HG02981 (cell line): ENCODE data around the gene SLC35C1.
"Not testable (repeated sequence)": the region's sequence is repeated elsewhere in the genome, so short reads cannot be mapped to it uniquely, and the experiment has no call there.

ENCODE experiments used
- ATAC-seq: cut with Tn5 transposase; IDR thresholded peaks from one replicate; pipeline ENCODE4 v1.9.1; 2021; ENCODE audit warnings: mild to moderate bottlenecking, moderate library complexity; ENCODE audit not compliant: unreplicated experiment

SLC35C1 gene

DNA sequence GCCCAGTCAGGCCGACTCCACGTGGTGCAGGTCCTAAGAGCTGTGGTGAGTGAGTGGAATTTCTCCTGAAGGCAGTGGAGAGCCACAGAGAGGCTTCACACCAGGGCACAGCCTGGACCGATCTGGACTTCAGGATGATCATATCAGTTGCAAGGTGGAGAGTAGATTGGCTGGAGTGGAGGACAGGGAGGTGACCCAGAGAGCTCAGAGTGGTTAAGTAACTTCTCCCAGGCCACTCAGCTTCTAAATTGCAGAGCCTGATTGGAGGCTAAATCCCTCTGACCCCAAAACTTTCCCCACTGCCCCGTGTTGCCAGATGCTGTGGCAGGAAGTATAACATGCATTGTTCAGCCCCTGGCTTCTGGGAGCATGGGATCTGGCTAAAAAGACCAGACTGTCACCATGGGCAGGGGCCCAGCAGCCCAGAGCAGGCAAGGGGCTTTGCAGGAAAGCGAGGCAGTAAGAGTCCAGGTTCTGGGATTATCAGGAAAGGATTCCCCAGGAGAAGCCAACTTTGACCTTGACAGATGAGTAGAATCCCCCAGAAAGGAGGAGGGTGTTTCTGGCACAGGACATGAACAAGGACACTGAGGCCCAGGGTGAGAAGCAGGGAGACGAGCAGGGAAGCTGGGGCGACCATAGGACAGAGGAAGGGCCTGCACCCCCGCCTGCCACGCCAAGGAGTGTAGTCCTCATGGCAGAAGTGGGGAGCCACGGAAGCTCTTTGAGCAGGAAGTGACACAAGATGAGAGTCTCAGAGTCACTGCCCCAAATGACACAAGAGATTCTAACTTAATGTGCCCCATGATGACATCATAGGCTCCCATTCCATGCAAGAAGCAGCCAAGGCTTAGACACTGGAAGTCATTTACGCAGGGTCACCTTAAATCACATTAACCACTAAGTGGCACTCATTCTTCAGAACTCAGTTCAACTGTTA is 4.8 kb downstream of the SLC35C1 start:
- ATAC-seq, result no peak

DNA sequence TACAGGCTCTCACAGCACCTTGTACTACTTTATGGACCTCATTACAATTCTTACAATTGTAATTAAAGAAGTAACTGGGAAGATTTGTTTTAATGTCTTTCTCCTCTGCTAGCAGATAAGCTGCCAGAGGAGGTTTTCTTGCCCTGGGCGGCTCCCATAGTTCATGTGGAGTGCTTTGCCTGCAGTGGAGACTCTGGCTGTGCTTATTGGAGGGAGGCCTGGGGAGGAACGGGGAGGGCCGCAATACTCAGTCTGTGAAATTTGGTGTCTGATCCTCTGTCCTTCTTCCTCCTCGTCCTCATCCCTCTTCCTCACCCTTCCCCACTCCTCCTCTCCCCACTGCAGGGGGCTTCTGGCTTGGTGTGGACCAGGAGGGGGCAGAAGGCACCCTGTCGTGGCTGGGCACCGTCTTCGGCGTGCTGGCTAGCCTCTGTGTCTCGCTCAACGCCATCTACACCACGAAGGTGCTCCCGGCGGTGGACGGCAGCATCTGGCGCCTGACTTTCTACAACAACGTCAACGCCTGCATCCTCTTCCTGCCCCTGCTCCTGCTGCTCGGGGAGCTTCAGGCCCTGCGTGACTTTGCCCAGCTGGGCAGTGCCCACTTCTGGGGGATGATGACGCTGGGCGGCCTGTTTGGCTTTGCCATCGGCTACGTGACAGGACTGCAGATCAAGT is 5.6 kb downstream of the SLC35C1 start:
- ATAC-seq, result no peak

- ATAC-seq, result no peak
Observed at GRCh38 chr11:45811109-45811435, 6.1 kb downstream of the SLC35C1 start.

- ATAC-seq, result no peak
Observed at GRCh38 chr11:45811571-45812290, 6.8 kb downstream of the SLC35C1 start.

- ATAC-seq, result no peak
Observed at GRCh38 chr11:45812581-45813548, 7.9 kb downstream of the SLC35C1 start.

DNA sequence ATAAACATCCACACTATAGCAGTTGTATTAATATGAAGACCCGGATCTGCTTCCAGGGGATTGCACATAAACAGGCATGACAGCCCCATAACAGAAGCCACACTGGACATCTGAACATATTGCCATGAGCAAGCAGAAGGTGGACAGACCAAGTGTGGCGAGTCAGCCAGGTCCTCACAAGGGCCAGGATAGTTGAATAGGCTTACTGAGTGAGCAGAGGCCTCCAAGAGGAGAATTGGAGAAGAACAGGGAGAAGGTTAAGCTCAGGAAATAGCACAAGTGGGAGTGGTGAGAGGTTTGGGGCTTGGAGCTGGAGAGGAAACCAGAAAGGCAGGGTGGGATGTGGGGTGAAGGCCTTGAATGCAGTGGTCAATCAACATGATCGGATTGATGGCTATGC is 10.8 kb downstream of the SLC35C1 start:
- no peak for ATAC-seq

GRCh38 chr11:45816614-45817013 is 11.7 kb downstream of the SLC35C1 start:
- no peak for ATAC-seq

DNA sequence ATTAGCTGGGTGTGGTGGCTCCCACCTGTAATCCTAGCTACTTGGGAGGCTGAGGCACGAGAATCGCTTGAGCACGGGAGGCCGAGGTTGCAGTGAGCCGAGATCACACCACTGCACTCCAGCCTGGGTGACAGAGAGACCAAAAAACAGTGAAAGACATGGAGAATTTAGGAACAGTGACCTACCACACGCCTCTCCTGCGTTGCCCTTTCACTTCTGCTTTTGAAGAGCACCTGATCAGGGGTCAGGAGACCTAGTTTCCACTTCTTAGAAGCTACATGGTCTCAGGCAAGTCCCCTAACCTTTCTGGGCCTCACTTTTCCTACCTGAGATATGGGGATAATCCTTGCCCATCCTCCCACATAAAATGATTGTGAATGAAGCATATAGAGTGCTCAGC is 12.2 kb downstream of the SLC35C1 start:
- ATAC-seq, result no peak

DNA sequence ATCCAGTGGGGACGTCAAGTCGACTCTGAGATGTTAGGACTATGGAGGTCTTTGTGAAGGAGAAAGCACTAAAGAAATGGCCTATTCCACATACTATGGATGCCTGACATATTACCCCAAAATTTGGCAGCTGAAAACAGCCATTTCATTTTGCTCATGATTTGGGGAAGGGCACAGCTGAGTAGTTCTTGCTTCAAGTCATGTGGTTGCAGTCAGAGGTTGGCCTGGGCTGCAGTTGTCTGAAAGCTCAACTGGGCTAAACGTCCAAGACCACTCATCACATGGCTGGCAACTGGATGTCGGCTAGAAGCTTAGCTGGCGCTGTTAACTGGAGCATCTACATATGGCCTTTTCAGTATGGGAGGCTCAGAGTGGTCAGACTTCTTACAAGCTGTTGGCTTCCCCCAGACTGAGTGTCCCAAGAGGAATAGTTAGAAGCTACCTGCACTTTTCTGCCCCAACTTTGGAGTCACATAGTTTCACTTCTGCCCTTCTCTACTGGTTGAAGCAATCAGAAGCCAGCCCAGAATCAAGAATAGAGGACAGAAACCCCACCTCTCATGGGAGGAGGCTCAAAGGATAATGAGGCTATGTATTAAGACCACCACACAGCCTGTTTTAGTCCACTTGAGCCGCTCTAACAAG is 14.1 kb downstream of the SLC35C1 start:
- ATAC-seq, result no peak

DNA sequence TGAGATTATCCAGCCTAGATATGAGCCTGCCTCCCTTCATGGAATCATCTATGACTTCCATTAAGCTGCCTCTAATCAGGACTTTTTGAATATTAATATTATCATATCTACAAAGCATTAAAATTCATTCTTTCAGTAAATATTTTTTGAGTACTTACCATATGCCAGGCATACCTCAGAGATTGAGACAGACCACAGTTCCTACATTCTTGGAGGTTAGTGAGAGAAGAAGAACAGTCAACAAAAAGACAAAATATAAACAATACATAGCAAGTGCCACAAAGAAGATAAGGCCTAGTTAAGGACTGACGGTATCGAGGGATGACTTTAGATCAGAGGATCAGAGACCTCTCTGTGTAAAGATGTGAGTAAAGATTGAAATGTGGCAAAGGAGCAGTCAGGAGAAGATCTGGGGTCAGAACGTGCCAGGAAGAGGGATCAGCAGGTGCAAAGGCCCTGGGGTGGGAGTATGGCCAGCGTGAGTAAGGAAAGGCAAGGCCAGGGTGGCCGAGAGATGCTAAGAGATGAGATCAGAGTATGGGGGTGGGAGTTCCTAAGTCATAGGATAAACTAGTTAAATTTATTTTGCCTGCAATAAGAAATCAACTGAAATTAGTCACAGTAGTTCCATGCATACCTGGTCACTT is 15.4 kb downstream of the SLC35C1 start:
- no peak for ATAC-seq

DNA sequence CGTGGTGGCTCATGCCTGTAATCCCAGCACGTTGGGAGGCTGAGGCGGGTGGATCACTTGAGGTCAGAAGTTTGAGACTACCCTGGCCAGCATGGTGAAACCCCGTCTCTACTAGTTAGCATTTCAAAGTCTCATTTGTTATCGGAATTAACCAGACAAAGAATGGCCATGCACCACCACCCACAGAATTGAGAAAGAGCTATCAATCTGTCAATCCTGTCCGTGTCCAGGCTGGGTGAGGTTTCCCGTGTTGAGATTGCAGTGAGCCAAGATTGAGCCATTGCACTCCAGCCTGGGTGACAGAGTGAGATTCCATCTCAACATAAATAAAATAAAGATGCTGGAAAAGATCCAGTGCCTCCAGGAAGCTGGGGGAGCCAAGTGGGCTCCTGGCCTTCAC is 21.5 kb downstream of the SLC35C1 start:
- not testable (repeated sequence) for ATAC-seq

DNA sequence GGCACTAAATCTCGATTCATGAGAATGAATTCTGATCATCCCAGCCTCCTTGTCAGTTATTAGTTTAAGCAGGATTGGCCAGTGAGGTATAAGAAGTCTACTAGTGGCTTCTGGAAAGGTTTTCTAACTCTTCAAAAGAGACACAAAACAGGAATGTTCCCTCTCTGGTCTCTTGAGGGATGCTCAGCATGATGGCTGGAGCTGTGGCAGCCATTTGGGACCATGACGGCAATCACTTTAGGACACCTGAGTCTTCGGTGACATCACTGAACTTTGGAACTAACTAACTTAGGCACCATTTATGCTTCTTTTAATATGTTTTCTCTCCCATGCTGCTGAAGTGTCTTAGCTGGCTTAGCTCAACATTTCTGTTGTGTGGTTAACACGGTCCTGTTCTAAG is 22.2 kb downstream of the SLC35C1 start:
- no peak for ATAC-seq

DNA sequence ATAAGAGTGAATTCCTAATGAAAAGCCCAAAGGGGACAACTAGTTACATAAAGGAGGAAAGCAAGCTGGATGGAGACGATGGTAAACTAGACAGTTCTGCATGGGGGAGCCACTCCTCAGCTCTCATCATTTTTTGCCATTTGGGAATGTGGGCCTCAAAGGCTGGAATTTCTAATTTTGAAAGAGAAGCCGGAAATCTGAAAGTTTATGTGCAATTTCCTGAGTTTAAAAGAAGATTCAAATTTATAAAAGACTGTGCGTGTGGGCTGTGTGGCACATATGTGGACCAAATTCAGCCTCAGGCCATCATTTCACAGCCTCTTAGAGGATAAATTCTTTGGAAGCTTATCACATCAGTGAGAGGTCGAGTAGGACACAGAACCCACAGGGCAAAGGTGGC is 24.0 kb downstream of the SLC35C1 start:
- no peak for ATAC-seq

- ATAC-seq, result no peak
Observed at GRCh38 chr11:45830596-45830995, 25.6 kb downstream of the SLC35C1 start.

DNA sequence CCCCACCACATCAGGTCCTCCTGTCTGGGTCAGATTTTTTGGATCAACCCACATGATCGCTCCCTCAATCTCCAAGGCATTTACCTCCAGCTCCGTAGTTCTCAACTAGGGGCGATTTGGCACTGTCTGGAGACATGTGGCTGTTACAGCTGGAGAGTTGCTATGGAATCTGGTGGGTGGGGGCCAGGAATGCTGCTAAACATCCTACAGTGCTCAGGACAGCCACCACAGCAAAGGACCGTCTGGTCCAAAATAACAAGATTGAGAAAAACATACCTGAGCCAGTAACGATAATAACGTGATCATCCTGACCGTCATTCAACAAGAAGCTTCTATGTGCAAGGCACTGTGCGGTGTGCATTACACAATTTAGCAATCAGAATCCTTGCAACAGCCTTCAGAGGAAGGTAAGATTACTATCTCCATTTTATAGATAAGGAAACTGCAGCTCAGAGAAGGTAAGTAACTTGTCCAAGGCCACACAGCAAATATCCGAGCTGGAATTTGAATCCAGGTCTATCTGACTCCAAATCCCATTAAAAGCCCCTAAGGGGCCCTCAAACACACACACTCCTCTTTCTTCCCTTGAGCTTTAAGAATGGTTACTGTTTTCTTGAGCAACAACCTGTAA is 28.0 kb downstream of the SLC35C1 start:
- no peak for ATAC-seq

DNA sequence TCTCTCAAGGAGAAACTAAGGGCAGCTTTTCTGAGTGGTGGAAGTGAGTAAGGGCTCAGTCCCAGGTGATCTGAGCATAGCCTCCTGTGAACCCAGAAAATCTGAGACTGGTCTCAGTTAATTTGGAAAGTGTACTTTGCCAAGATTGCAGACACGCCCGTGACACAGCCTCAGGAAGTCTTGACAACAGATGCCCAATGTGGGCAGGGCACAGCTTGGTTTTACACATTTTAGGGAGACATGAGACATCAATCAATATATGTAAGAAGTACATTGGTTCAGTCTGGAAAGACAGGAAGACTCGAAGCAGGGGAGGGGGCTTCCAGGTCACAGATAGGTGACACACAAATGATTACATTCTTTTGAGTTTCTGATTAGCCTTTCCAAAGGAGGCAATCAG is 28.8 kb downstream of the SLC35C1 start:
- no peak for ATAC-seq

- ATAC-seq, result no peak
Observed at GRCh38 chr11:45834298-45834756, 29.4 kb downstream of the SLC35C1 start.

DNA sequence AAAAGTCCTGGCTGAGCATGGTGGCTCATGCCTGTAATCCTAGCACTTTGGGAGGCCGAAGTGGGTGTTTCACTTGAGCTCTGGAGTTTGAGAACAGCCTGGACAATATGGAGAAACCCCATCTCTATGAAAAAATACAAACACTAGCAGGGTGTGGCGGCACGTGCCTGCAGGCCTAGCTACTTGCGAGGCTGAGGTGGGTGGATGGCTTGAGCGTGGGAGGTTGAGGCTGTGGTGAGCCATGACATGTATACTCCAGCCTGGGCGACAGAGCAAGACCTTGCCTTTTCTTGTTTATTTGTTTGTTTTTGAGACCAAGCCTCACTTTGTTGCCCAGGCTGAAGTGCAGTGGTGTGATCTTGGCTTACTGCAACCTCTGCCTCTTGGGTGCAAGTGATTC is 34.3 kb downstream of the SLC35C1 start:
- ATAC-seq, result no peak

DNA sequence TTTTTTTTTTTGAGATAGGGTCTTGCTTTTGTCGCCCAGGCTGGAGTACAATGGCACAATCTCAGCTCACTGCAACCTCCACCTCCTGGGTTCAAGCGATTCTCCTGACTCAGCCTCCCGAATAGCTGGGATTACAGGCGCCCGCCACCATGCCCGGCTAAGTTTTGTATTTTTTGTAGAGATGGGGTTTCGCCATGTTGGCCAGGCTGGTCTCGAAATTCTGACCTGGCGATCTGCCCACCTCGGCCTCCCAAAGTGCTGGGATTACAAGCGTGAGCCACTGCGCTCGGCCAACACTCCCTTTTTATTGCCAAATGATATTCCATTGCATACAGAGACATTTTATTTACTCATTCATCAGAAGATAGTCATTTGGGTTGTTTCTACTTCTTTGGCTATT is 35.3 kb downstream of the SLC35C1 start:
- not testable (repeated sequence) for ATAC-seq
